DOHH2 (cell line): ENCODE data around the gene PGR.
"Not testable (repeated sequence)": the region's sequence is repeated elsewhere in the genome, so short reads cannot be mapped to it uniquely, and the experiment has no call there.

ENCODE experiments used
- H3F3A ChIP-seq: fragments of 200-600 bp; sonication (generic), shearing (Covaris generic); 2 replicates; pipeline ENCODE4 v1.6.0; 2016; ENCODE audit warnings: antibody characterized with exemption, mild to moderate bottlenecking; ENCODE audit not compliant: control insufficient read depth, insufficient read depth
- H3K27ac ChIP-seq: fragments of 200-600 bp; sonication (generic); 2 replicates; pipeline ENCODE4 v1.5.1; 2014; ENCODE audit warnings: low read depth, mild to moderate bottlenecking, low read length, moderate library complexity
- H3K27me3 ChIP-seq: fragments of 200-600 bp; sonication (generic); 2 replicates; pipeline ENCODE4 v1.6.1; 2014; ENCODE audit warnings: mild to moderate bottlenecking, low read length, mixed read lengths; ENCODE audit not compliant: control insufficient read depth
- H3K36me3 ChIP-seq: fragments of 200-600 bp; sonication (generic); 2 replicates; pipeline ENCODE4 v1.6.1; 2014; ENCODE audit warnings: mild to moderate bottlenecking, low read length, moderate library complexity, mixed read lengths; ENCODE audit not compliant: control insufficient read depth
- H3K4me1 ChIP-seq: fragments of 200-600 bp; sonication (generic); 2 replicates; pipeline ENCODE4 v1.6.1; 2014; ENCODE audit warnings: mild to moderate bottlenecking, low read length, mixed read lengths; ENCODE audit not compliant: control insufficient read depth
- H3K4me2 ChIP-seq: fragments of 200-600 bp; sonication (generic); 2 replicates; pipeline ENCODE4 v1.6.0; 2014; ENCODE audit warnings: mild to moderate bottlenecking, low read length, moderate library complexity
- H3K4me3 ChIP-seq: fragments of 200-600 bp; sonication (generic); 2 replicates; pipeline ENCODE4 v1.5.1; 2014; ENCODE audit warnings: mild to moderate bottlenecking, low read length, mixed read lengths
- H3K79me2 ChIP-seq: fragments of 200-600 bp; sonication (generic); 2 replicates; pipeline ENCODE4 v1.6.1; 2014; ENCODE audit warnings: mild to moderate bottlenecking, low read length, mixed read lengths; ENCODE audit not compliant: control insufficient read depth
- H3K9me2 ChIP-seq: fragments of 200-600 bp; sonication (generic); replicated peaks from 2 replicates; pipeline ENCODE4 v1.6.1; 2014; ENCODE audit warnings: mild to moderate bottlenecking, low read length, mixed read lengths; ENCODE audit not compliant: control insufficient read depth
- H3K9me3 ChIP-seq: fragments of 200-600 bp; sonication (generic); 2 replicates; pipeline ENCODE4 v1.6.1; 2014; ENCODE audit warnings: antibody characterized with exemption, low read length, mixed read lengths; ENCODE audit not compliant: control insufficient read depth, insufficient read depth
- H4K20me1 ChIP-seq: fragments of 200-600 bp; sonication (generic); 2 replicates; pipeline ENCODE4 v1.6.0; 2014; ENCODE audit warnings: low read depth, mild to moderate bottlenecking, antibody characterized with exemption, low read length, moderate library complexity; ENCODE audit not compliant: control insufficient read depth, insufficient read depth
- EZH2phosphoT487 ChIP-seq: fragments of 200-600 bp; sonication (generic); IDR thresholded peaks from 2 replicates; pipeline ENCODE4 v1.6.1; 2017; ENCODE audit warnings: borderline replicate concordance, mild to moderate bottlenecking, antibody characterized with exemption, low read length, moderate library complexity, mixed read lengths
- TF ChIP-seq, protein P1 (sequence below): fragments of 200-600 bp; sonication (generic); IDR thresholded peaks from one replicate; pipeline ENCODE4 v1.5.1; 2014; ENCODE audit warnings: antibody characterized with exemption, mild to moderate bottlenecking, low read depth, low read length; ENCODE audit not compliant: poor library complexity, severe bottlenecking

Gene PGR

DNA sequence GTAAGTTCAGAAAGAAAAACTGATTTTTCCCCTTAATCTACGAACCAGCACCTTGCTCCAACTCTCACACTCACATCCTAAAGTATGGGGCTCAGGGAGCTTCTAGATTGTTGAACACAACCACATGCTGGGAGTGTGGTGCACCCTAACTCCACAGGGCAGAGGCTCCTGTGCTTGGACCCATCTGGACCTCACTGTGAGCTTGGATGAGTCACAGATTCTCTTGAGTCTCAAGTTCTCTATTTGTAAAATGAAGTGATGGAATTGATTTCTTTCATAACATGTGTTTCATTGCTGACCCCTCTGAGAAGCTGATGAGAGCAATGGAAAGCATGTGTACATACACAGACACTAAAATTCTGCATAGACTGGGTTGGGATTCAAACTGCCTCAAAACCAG lies 109.7 kb downstream of the PGR start:
- no peak for TF ChIP-seq EZH2phosphoT487
- TF ChIP-seq, protein P1, sequence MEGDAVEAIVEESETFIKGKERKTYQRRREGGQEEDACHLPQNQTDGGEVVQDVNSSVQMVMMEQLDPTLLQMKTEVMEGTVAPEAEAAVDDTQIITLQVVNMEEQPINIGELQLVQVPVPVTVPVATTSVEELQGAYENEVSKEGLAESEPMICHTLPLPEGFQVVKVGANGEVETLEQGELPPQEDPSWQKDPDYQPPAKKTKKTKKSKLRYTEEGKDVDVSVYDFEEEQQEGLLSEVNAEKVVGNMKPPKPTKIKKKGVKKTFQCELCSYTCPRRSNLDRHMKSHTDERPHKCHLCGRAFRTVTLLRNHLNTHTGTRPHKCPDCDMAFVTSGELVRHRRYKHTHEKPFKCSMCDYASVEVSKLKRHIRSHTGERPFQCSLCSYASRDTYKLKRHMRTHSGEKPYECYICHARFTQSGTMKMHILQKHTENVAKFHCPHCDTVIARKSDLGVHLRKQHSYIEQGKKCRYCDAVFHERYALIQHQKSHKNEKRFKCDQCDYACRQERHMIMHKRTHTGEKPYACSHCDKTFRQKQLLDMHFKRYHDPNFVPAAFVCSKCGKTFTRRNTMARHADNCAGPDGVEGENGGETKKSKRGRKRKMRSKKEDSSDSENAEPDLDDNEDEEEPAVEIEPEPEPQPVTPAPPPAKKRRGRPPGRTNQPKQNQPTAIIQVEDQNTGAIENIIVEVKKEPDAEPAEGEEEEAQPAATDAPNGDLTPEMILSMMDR: no peak
- no peaks in the 10 kb centered on the region for H3K9me3 ChIP-seq
- no peaks in the 10 kb centered on the region for H3F3A ChIP-seq
- H3K4me1 ChIP-seq: no peaks in the 10 kb centered on the region
- no peaks in the 10 kb centered on the region for H3K27me3 ChIP-seq
- H3K4me2 ChIP-seq: no peak overlapping the region
- H3K27ac ChIP-seq: no peak overlapping the region
- H3K36me3 ChIP-seq: no peaks in the 10 kb centered on the region
- no peaks in the 10 kb centered on the region for H3K79me2 ChIP-seq
- no peak overlapping the region for H3K4me3 ChIP-seq
- no peaks in the 10 kb centered on the region for H3K9me2 ChIP-seq
- H4K20me1 ChIP-seq: no peaks in the 10 kb centered on the region

DNA sequence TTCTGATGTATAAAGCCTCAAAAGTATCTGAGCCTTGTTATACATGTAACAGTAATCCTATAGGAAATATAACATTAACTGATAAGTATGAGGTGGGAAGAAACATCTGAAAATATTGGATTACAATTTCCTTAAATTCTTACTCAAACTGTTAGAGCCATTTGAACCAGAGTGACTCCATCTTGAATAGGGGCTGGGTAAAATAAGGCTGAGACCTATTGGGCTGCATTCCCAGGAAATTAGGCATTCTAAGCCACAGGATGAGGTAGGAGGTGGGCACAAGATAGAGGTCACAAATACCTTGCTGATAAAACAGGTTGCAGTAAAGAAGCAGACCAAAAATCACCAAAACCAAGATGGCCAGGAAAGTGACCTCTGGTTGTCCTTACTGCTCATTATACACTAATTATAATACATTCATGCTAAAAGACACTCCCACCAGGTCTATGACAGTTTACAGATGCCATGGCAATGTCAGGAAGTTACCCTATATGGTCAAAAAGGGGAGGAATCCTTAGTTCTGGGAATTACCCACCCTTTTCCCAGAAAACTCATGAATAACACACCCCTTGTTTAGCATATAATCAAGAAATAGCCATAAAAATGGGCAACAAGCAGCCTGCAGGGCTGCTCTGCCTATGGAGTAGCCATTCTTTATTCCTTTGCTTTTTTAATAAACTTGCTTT lies 114.9 kb downstream of the PGR start:
- H3K9me3 ChIP-seq: no peaks in the 10 kb centered on the region
- H3K79me2 ChIP-seq: no peaks in the 10 kb centered on the region

DNA sequence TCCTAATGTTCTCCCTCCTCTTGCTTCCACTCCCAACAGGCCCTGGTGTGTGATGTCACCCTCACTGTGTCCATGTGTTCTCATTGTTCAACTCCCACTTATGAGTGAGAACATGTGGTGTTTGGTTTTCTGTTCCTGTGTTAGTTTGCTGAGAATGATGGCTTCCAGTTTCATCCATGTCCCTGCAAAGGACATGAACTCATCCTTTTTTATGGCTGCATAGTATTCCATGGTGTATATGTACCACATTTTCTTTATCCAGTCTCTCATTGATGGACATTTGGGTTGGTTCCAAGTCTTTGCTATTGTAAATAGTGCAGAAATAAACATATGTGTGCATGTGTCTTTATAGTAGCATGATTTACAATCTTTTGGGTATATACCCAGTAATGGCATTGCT lies 115.9 kb downstream of the PGR start:
- H3F3A ChIP-seq, H3K4me3 ChIP-seq, H3K36me3 ChIP-seq, H3K79me2 ChIP-seq, H4K20me1 ChIP-seq, H3K27ac ChIP-seq, H3K4me2 ChIP-seq, H3K9me3 ChIP-seq, H3K27me3 ChIP-seq, H3K9me2 ChIP-seq: not testable (repeated sequence)
- peaks cover 10% of the 10 kb centered on the region for H3K4me1 ChIP-seq

More for the DNA sequence above, 114.9 kb downstream of the PGR start:
- H3F3A ChIP-seq: no peaks in the 10 kb centered on the region
- no peak overlapping the region for H3K27ac ChIP-seq
- no peaks in the 10 kb centered on the region for H3K27me3 ChIP-seq
- no peaks in the 10 kb centered on the region for H3K4me1 ChIP-seq
- no peak overlapping the region for H3K4me3 ChIP-seq
- no peak overlapping the region for H3K4me2 ChIP-seq
- H4K20me1 ChIP-seq: no peaks in the 10 kb centered on the region
- H3K36me3 ChIP-seq: no peaks in the 10 kb centered on the region
- H3K9me2 ChIP-seq: no peaks in the 10 kb centered on the region
- no peak for TF ChIP-seq EZH2phosphoT487
- TF ChIP-seq, protein P1: no peak

DNA sequence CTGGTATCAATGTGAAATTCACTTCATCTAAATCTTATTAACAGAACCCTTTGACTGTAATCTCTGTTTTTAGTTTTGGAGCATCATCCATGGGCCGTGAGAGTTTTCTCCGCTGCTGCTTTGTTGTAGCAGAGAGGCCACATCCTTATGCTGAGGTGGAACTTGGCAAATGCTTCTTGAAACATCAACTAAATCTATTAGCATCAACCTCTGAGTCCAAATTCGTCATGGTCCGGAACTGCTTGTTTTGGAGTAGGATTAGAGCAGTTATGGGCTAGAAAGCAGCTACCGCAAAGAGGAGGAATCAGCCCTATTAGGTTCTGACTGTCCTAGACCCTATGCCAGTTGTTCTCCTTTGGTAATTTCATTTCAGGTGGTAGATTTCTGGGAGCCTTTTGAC lies 117.7 kb downstream of the PGR start:
- Histone ChIP-seq H3F3A (no peaks in the 10 kb centered on the region), H3K79me2 (no peaks in the 10 kb centered on the region), H3K9me2 (no peaks in the 10 kb centered on the region), H3K9me3 (no peaks in the 10 kb centered on the region), H3K36me3 (no peaks in the 10 kb centered on the region), H3K4me1 (peaks cover 10% of the 10 kb centered on the region), H3K27ac (no peak overlapping the region), H4K20me1 (no peaks in the 10 kb centered on the region), H3K4me2 (no peak overlapping the region), H3K4me3 (no peak overlapping the region), H3K27me3 (no peaks in the 10 kb centered on the region)
- TF ChIP-seq, protein P1: no peak
- no peak for TF ChIP-seq EZH2phosphoT487
